Midbrain (tissue), 1 donor: ENCODE measurements around the gene CHRFAM7A.
"Not testable (repeated sequence)": the region's sequence is repeated elsewhere in the genome, so short reads cannot be mapped to it uniquely, and the experiment has no call there.

Experiments used
- DNase-seq: peaks from one replicate; lab custom pipeline; 2025; lab: John Stamatoyannopoulos, UW

Gene CHRFAM7A

DNA sequence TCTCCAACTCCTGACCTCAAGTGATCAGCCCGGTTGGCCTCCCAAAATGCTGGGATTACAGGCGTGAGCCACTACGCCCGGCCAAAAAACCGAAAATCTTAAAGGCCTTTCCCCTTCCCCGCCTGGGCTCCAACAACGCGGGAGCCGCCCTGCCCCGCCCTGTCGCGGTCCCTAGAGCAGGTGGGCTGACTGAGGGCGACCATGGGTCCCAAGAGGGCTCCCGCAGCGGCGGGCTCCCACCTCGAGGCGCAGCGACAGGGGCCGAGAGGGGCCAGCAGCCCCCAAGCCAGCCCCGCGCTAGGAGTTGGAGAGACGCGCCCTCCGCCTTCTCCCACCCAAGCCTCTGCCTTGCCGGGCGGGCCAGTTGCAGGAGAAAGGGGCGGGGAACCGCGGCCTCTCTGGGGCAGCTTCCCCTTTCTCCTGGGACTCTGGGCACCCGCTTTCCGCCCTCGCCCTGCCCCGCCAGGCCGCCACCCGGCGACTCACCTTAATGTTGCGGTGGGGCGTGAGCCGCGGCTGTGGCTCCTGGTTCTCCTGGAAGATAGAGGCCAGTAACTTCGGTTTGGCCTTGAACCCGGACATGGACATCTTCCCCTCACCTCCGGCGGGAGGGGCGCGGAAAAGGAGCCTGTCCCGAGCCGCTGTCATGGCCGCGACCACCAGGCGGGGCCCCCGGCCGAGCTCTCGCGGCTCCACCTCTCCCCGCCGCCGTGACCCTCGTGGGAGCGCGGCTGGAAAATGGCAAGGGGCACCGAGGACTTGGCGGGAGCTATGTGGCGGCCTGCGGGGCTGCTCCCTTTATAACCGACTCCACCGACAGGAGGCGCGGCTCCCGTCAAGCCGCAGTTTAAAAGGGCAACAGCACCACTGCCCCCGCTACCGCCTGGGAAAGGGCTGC lies at the start of gene CHRFAM7A:
Gene CHRFAM7A (minus strand): TSS at position 775 of the 898 bp plus-strand sequence. CDS start 10,189 bp downstream, outside the sequence.
- DNase-seq: not testable (repeated sequence)

DNA sequence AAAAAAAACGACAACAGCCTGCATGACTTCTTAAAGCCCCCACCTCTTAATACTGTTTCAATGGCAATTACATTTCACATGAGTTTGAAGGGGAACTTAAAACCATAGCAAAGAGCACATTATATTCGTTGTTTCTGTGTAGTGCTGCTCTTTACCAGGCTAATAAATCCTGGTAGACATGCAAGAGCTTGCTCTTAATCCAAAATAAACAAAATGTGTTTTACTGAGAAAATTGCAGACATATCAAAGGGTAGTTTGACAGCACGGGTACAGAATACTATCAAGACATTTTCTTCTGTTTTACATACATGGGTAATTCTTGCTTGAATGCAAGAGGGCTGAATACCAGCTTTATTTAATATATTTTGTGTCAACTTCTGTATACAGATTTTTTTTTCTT lies 45.0 kb upstream of the CHRFAM7A start:
- DNase-seq: not testable (repeated sequence)

DNA sequence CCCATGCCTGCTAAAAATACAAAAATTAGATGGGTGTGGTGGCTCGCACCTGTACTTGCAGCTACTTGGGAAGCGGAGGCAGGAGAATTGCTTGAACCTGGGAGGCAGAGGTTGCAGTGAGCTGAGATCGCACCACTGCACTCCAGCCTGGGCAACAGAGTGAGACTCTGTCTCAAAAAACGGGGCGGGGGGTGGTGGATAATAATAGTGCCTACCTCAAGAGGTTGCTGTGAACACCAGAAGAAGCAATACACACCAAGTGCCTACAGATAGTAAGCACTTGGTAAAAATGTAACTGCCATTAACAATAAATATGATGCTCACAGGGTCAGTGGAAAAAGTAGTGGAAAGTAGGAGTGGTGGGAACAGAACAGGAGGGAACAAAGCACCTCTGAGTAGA lies 42.5 kb upstream of the CHRFAM7A start:
- not testable (repeated sequence) for DNase-seq

DNA sequence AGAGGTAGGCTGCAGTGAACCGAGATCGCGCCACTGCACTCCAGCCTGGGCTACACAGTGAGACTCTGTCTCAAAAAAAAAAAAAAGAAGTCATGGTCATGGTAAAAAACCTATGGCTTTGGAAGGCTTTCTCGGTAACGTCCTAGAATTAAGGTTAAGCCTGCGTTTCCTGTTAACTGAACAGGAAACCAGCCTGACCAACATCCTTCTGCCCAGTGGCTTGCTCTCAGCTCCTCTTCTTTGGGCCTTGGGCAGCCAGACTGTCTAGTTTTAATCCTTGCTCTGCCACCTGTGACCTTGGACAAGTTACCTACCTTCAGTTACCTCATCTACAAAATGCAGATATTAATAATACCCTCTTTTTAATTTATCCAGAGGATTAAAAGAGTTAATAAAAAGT lies 27.4 kb upstream of the CHRFAM7A start:
- not testable (repeated sequence) for DNase-seq

DNA sequence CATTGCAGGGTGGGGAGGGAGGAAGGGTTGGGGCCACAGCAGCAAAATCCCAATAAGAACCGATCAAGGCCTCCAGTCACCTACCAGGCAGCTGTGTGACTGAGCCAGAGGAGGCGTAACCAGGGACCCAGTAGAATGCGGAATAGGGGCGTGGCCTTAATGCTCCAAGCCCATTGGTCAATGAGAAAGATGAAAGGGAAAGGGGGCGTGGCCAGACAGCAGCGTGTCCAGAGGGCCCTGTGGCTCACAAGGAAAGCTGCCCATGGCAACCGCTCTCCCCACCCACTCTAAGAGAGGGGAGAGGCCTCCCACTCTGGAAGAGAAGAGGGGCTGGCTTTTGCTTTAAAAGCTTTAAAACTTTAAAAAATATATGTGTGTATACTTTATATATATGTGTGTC lies 20.8 kb upstream of the CHRFAM7A start, which contains the start of gene GOLGA8R:
Gene GOLGA8R (minus strand): TSS at position 101 of the 400 bp plus-strand sequence. CDS start 98 bp downstream, at position 3.
- not testable (repeated sequence) for DNase-seq

DNA sequence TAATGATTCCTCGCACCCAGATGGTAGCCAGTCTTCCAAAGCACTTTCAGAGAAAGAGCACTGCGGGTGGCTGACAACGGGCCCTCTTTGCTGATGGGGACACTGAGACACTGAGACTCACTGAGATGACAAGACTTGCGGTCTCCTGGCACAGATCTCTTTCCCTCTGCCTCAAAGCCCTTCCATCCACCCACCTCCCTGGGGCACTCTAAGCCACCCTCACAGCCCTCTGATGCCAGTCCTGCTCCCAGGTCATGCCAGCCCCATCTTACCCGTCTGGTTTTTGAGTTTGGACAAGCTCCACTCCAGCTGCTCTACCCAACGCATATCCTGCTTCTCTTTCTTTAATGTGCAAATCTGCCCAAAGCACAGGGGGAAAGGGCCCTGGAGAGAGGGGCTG lies 14.3 kb upstream of the CHRFAM7A start:
- not testable (repeated sequence) for DNase-seq

DNA sequence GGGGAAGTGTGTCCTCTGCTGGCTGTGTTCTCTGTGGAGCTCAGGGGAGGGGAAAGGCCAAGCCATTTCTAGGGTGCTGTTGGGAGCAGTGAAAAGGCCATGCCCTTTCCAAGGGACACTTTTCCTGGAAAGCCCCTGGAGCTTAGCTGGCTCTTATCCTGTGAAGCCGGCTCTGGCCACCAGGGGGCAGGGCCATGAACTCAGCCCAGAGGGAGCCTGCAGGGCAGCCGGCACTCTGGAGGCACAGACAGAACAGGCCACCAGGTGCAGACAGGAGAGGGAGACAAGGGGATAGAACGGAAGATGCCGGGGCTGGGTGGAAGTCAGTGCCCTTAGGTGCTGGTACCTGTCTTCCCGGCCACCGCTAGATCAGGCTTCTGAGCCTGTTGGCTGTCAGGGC lies 5.6 kb upstream of the CHRFAM7A start:
- not testable (repeated sequence) for DNase-seq

DNA sequence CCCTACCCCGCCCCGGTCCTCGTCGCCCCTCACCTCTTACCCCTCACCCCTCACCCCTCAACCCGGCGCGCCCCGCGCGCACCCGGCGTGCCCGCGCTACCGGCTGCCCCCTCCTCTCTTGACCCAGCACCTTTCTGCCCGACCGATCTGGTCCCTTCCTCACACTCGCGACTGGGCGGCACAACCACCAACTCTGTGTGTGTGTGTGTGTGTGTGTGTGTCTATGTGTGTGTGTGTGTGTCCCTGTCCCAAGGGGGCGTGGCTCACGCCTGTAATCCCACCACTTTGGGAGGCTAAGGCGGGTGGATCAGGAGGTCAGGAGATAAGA lies 288 bp upstream of the CHRFAM7A start:
- not testable (repeated sequence) for DNase-seq

DNA sequence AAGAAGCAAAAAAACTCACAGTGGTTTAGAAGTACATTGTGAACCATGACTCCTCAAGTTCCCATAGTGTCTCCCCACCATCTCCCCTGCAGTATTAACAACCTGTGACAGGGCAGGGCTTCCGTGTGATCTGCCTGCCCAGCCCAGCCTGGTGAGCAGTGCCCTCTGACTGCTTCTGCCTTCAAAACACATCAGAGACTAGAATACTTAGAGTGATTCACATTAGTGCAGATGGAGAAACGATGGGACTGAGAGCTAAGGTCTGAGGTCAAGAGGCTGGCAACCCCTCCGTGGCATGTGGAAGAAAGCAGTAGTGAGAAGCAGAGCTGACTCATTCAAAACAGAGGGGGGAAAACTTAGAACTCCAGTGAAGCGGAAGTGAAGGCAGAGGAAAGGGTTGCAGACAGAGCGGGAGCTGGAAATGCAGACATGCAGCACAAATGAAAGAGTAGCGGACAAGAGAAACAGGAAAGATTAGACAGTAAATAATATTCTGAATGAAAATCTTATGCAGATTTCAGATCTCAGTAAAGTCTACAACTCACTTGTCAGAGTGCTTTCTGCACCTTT lies 6.9 kb downstream of the CHRFAM7A start:
- DNase-seq: not testable (repeated sequence)

DNA sequence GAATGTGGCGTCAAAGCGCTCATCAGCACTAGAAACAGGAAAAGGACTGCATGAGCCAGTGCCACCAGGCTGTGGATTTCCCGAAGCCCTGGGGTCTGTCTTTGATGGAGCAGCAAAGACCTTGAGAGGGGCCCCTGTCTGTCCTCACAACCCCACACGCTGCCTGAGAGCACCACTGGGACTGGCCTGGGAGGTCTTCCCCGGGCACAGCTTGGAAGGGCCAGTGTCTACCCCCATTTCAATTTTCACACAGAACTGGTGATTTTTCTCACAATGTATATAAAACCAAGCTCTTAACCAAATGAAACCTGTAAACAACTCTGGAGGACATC lies 16.3 kb downstream of the CHRFAM7A start:
- not testable (repeated sequence) for DNase-seq

DNA sequence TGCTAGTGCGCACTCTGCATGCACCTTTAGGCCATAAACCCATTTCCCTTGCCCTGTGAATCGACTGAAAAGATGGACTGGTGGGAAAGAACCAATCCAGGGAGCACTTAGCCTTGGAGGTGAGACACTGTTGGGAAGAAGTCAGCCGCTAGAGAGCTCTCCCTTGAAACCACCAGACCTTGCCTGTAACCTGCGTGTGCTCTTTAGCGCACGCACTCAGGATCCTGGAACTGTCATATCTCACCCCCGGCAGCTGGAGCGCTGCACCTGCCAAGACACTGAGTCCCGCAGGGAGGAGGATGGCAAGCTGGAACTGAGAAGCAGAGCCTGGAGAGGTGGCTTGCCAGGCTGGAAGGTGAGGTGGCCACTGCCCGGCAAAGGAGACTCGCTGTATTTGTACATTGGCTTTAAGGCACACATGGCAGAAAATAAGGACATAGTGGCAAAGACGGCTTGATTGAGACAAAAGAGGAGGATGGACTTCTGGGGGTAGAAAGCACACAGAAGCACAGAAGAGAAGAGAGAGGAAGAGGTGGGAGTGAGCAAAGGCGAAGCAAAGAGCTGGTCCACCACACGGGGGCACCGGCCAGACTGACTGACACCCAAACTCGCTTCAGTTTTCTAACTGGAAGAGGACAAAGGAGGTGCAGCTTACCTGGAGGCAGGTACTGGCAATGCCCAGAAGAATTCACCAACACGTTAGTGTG lies 16.8 kb downstream of the CHRFAM7A start:
- not testable (repeated sequence) for DNase-seq

DNA sequence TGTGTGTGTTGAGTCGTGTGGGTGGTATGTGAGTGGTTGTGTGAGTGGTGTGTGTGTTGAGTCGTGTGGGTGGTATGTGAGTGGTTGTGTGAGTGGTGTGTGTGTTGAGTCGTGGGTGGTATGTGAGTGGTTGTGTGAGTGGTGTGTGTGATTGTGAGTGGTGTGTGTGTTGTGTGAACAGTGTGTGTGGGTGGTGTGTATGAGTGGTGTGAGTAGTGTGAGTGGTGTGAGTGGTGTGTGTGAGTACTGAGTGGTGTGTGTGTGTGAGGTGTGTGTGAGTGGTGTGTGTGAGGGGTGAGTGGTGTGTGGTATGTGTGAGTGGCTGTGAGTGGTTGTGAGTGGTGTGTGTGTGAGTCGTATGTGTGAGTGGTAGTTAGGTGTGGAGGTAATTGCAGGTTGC lies 17.5 kb downstream of the CHRFAM7A start:
- not testable (repeated sequence) for DNase-seq

DNA sequence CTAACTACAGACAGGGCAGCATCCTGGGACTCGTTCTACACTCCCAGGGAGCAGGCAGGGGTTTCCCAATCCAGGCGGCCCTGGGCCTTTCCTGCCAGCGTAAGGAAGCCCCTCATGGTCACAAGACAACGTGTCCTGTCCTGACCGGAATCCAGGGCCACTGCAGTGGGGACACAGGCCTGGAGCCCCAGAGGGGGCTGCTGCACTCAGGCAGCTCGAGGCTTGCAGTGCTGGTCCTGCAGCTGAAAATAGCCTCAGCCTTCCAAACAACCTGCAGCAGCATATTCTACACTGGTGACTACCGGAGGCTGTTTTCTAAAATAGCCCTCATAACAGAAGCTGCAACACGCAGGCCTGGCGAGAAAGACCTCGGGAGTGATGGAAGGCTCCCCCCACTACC lies 18.5 kb downstream of the CHRFAM7A start:
- not testable (repeated sequence) for DNase-seq

DNA sequence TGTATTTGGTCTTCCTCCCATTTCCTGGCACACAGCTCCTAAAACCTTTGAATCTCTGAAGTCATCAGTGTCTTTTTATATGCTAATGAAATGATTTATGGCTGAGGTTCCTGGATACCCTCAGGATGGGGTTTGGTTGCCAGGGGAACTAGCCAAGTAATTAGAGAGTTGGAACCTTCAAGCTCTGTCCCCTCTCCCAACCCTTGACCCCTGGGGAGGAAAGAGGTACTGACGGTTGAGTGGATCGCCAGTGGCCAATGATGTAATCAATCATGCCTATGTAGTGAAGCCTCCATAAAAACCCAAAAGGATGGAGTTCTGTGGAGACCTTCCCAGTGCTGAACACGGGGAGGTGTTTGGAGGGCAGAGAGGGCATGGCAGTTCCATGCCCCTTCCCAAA lies 25.1 kb downstream of the CHRFAM7A start:
- DNase-seq: not testable (repeated sequence)

DNA sequence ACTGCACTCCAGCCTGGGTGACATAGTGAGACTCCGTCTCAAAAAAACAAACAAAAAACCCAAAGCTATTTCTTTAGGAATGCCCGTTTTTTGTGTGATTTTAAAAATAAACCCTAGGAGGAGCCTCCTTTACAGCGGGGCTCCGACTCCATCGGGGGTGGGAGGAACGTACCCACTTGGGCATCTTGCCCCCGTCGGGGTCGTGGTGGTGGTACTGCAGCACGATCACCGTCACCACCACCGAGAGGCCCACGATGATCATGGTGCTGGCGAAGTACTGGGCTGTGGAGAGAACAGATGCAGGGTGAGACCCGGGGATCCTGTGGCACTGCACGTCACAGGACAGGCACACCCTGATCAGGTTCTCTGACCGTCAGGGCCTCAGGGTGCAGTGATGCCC lies 26.1 kb downstream of the CHRFAM7A start:
- DNase-seq: not testable (repeated sequence)

DNA sequence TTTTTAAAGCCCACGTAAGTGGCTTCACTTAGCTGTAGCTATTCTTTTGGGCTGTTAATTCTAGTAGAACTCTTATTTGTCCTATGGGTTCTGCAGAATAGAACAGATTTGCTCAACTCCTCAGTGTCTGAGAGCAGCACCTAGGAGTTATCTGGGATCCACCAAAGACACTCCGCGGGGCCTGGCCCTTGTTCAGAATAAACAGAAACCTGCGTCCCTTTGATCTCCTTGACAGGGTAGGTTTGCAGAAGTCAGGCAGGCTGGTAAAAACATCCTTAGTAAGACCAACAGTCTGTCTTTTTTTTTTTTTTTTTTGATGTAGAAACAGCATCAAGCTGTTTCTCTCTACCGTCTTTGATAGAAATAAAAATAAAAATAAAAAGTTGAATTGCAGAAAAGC lies 31.9 kb downstream of the CHRFAM7A start:
- DNase-seq: not testable (repeated sequence)

DNA sequence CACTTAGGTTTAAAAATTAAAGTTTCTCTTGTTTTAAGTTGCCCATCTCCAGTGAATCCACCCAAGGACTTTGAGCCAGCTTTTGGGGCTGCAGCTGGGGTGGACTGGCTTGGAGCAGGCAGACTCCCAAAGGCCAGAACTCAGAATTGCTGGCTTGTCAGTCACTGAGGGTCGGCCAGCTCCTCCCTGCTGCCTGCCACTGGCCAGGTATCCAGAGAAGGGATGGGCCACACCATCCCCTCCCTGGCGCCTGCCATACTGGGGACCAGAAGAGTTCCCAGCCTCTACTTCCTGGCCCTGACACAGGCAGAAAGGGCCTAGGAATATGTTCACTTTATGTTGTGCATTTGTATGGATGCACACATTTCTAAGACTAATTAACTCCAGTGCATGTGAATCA lies 32.4 kb downstream of the CHRFAM7A start:
- DNase-seq: not testable (repeated sequence)

DNA sequence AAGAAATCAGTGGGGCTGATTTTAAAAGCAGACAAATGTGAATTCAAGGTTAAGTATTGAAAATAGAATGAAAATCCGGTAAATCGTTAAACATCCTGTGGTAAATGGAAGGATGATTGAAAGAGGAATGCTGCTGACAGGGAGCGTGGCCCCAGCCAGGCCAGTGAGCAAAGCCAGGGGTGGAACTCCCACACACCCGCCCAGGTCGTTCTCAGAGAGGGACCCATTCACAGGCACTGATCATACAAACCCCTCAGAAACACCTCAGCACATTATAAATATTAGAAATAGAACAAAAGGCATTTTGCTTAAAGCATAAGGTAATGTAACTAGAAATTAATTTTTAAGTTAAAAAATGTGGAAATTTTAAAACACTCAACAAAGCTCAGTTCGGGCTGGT lies 38.3 kb downstream of the CHRFAM7A start:
- DNase-seq: not testable (repeated sequence)

DNA sequence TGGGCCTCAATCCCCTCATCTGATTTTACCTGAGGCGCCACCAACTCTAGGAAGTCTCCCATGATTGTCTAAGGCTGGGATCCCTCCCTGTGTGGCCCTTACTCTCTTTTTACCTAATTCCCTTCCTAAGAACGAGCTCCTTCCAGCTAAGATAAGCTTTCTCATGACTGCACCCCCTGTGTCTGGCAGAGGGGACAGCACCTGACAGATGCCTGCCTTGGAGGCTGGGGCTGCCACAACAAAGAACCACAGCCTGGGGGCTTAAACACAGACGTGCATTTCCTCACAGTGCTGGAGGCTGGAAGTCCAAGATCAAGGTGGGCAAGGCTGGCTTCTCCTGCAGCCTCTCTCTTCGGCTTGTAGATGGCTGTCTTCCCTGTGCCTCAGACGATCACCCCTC lies 43.5 kb downstream of the CHRFAM7A start:
- DNase-seq: not testable (repeated sequence)

DNA sequence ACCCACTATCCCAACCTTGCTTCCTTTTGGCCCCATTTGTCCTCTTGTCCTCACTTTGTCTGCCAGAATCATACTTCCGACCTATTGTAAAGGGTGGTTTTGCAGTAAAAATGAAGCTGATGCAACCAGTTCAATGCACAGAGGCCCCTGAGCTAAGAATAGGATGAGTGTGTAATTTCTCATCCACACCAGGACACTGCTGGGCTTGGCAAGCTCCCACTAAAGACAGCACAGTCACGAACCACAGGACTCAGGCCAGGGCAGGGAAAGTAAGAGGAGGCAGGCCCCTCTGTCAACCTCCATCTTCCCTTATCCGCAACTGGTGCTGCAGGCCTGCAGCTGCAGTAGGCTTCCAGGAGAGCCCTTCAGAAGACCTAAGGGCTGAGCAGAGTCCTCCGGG lies 56.8 kb downstream of the CHRFAM7A start:
- DNase-seq: not testable (repeated sequence)

DNA sequence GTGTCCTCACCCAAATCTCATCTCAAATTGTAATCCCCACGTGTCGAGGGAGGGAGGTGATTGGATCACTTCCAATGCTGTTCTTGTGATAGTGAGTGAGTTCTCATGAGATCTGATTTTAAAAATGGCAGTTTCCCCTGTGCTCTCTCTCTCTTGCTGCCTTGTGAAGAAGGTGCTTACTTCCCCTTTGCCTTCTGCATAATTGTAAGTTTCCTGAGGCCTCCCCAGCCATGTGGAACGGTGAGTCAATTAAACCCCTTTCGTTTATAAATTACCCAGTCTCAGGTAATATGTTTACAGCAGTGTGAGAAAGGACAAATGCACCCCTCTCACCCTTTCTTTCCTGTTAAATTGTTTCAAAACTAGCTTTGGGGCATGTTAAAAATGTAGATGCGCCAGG lies 59.2 kb downstream of the CHRFAM7A start:
- not testable (repeated sequence) for DNase-seq

DNA sequence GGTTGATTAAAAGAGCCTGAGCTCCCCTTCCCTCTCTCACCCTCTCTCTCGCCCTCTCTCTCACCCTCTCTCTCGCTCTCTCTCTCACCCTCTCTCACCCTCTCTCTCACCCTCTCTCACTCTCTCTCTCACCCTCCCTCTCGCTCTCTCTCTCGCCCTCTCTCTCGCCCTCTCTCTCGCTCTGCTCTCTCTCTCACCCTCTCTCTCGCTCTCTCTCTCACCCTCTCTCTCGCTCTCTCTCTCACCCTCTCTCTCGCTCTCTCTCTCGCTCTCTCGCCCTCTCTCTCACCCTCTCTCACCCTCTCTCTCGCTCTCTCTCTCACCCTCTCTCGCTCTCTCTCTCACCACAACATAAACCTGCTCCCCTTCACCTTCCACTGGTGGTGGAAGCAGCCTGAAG lies 67.2 kb downstream of the CHRFAM7A start:
- DNase-seq: not testable (repeated sequence)

DNA sequence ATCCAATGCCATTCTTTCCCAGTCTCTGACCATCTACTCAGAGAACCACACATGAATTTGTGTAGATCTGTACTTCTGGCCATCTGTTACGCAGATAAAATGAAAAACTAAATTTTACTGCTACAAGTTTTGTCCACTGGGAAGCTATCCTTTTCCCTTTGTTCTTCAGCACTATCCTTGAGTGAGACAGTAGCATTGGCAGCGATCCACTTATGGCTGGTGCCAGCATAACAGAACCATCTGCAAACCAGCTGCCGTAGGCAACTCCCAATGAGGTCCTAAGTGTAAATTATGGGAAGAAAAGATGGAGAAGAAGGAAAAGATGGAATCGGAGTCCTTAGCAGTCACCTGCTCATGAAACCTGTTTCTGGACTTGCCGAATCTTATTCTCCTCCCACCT lies 72.3 kb downstream of the CHRFAM7A start:
- not testable (repeated sequence) for DNase-seq
